ENCODE measurements around the gene OR56A1. TPM values are rescaled to one million over a fixed set of nuclear protein-coding genes. Genes with fewer than 3 reads are reported as not detected.

The OR56A1 gene
- total and polyA plus RNA-seq, 9 of the 15 experiments (the other 6 are each of a cell fraction or from before 2014, with no cell fraction given), result not detected

GRCh38 chr11:5992604-5993251, 37.8 kb downstream of the OR56A1 start:
- ATAC-seq, result peak; percentile 74
- H4K20me1 ChIP-seq (replicated peaks; ENCODE audit: control insufficient read depth, insufficient read depth, low read length), result no peaks in the 10 kb centered on the region
- POLR2A ChIA-PET, result interaction anchor here (1.0 to 1.5 kb wide), 2 partner anchors 11 to 275 kb away, joined by 3 to 4 read pairs; no protein-coding TSS in a partner anchor
- intact Hi-C loops (cut with micrococcal nuclease) (no loop called here), in situ Hi-C loops (cut with MboI) (no loop called here)
- H3K4me1 ChIP-seq (replicated peaks in 1 of 2; ENCODE audit: control insufficient read depth in 2 of 2, insufficient read depth in 2 of 2, low read length in 2 of 2), result no peaks in the 10 kb centered on the region
- BruUV-seq (replicated peaks), result no TSS peak
- FAIRE-seq, result peak; percentile 68
- WGBS (ENCODE audit: insufficient coverage, low coverage, missing lambda C conversion rate), result 5% methylated on average over 3 of the region's 3 CpGs
- no peak overlapping the region for H3K4me2 ChIP-seq (ENCODE audit: insufficient read depth, low read length)
- no peaks in the 10 kb centered on the region for H3K9me3 ChIP-seq (replicated peaks; ENCODE audit: control insufficient read depth, insufficient read depth, low read depth, low read length)
- H3K9me1 ChIP-seq (ENCODE audit: control insufficient read depth, insufficient read depth, low read length), result no peaks in the 10 kb centered on the region
- H3K27ac ChIP-seq (ENCODE audit: extremely low read depth, low read depth, low read length), result no peak overlapping the region
- peak; percentile 34 to 61 (median 47) for DNase-seq (ENCODE audit: extremely low read depth in 1 of 4, low spot score in 3 of 4)
- no peak overlapping the region for H2AFZ ChIP-seq (ENCODE audit: low read depth, low read length)
- no peak overlapping the region for H3K4me3 ChIP-seq
- CTCF ChIA-PET (ENCODE audit: low intra/inter-chr PET ratio), result interaction anchor here (0.6 to 1.1 kb wide), 3 partner anchors 361 to 676 kb away, joined by 3 to 4 read pairs (median 3); no protein-coding TSS in a partner anchor
- no peak overlapping the region for H3K9ac ChIP-seq (ENCODE audit: insufficient read depth in 1 of 2, low read depth in 2 of 2, low read length in 2 of 2)
- H3K79me2 ChIP-seq (ENCODE audit: control insufficient read depth, insufficient read depth, low read length), result no peaks in the 10 kb centered on the region
- no peaks in the 10 kb centered on the region for H3K36me3 ChIP-seq (ENCODE audit: control insufficient read depth, insufficient read depth, low read length)
- H3K27me3 ChIP-seq (ENCODE audit: control insufficient read depth in 2 of 2, insufficient read depth in 2 of 2, low read length in 2 of 2), result peaks cover 0 to 11% of the 10 kb centered on the region in 2 experiments; a peak in 1 of 5 replicates
- TF ChIP-seq CTCF (IDR thresholded peaks at IDR 0.05 in 2 of 3, conservative IDR thresholded peaks at IDR 0.05 in 1 of 3; ENCODE audit: insufficient read depth in 2 of 3, low read depth in 1 of 3, low read length in 3 of 3) (peak; percentile 50 to 59 (median 56)), EP300 (IDR thresholded peaks at IDR 0.05; ENCODE audit: low read length) (no peak), ZNF551 (CRISPR knock-in tag; IDR thresholded peaks at IDR 0.05) (no peak), ZNF277 (CRISPR knock-in tag; IDR thresholded peaks at IDR 0.05; ENCODE audit: borderline replicate concordance) (no peak), RB1 (IDR thresholded peaks at IDR 0.05; ENCODE audit: low read depth) (no peak), CREM (IDR thresholded peaks at IDR 0.05; ENCODE audit: low read depth) (no peak), HNRNPL (IDR thresholded peaks at IDR 0.05; ENCODE audit: low read depth, low read length) (no peak), SMAD1 (IDR thresholded peaks at IDR 0.05; ENCODE audit: low read depth, low read length, partially characterized antibody) (no peak), HDAC8 (tag; IDR thresholded peaks at IDR 0.05) (no peak), OTX1 (CRISPR knock-in tag; IDR thresholded peaks at IDR 0.05) (no peak), MNT (conservative IDR thresholded peaks at IDR 0.05) (no peak), HMG20B (CRISPR knock-in tag; IDR thresholded peaks at IDR 0.05) (no peak), ELF2 (CRISPR knock-in tag; IDR thresholded peaks at IDR 0.05) (no peak), CC2D1A (IDR thresholded peaks at IDR 0.05) (no peak), RAD21 (CRISPR knock-in tag; conservative IDR thresholded peaks at IDR 0.05 in 1 of 2, IDR thresholded peaks at IDR 0.05 in 1 of 2) (peak; percentile 42 to 53), RBFOX2 (IDR thresholded peaks at IDR 0.05; ENCODE audit: low read depth, low read length) (no peak), POLR3A (IDR thresholded peaks at IDR 0.05; ENCODE audit: borderline replicate concordance, extremely low read depth, insufficient read depth, insufficient read length) (no peak), EGR1 (conservative IDR thresholded peaks at IDR 0.05) (no peak), TBL1XR1 (IDR thresholded peaks at IDR 0.05; ENCODE audit: low read length in 2 of 2) (no peak)
